HG02981 (cell line): Measurements from ENCODE around the gene ADAP1.

Experiments
- ATAC-seq: cut with Tn5 transposase; IDR thresholded peaks from one replicate; pipeline ENCODE4 v1.9.1; 2021; ENCODE audit warnings: mild to moderate bottlenecking, moderate library complexity; ENCODE audit not compliant: unreplicated experiment

ADAP1 gene

GRCh38 chr7:867406-868188 lies 86.9 kb downstream of the ADAP1 start:
- no peak for ATAC-seq

DNA sequence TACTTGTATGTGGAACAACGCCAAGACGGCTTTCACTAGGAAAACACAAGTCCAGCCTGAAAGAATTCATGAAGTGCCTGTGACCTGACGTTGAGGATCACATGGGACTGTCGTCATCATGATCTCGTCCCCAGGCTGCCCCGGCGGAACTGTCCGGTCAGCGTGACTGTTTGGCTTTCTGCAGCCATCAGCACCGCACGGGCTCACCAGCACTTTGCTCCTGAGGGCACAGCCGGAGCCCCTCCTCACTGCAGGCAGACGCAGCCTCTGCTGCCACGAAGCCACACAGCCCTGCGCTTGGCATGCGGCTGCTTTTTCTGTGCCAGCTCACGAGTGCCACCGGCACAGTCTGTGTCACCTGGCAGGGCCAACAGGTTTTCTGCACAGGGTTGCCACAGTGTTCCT lies 87.5 kb downstream of the ADAP1 start:
- ATAC-seq: no peak

DNA sequence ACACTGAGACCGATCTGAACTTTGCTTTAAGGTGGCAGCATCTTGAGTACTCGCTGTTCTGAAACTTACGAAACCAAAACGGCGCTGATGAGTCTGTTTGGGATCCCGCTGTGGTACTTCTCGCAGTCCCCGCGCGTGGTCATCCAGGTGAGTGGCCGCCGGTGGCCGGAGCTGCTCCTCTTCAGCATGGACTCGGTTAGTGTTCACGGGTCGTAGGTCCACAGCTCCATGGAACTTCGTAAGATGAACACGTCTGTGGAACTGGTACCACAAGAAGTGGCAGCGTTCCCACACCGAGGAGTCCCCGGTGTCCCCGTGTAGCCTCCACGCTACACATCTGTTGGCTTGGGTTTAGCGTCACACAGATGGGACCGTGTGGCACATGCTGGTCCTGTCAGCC lies 88.6 kb downstream of the ADAP1 start:
- no peak for ATAC-seq

DNA sequence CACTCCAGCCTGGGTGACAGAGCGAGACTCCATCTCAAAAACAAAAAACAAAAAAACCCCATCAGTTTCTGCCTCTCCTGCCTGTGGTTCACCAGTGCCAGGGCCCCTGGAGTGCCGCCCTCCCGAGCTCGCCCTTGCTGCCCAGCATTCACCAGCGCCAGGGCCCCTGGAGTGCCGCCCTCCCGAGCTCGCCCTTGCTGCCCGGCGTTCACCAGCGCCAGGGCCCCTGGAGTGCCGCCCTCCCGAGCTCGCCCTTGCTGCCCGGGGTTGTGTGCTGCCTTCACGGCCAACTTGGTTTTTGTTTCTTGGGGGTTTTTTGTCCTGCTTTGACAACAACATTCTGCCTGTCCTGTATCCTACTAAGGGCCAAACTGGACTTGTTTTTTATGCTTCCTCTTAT lies 91.4 kb downstream of the ADAP1 start:
- ATAC-seq: no peak

GRCh38 chr7:862157-862556 lies 92.3 kb downstream of the ADAP1 start:
- no peak for ATAC-seq

DNA sequence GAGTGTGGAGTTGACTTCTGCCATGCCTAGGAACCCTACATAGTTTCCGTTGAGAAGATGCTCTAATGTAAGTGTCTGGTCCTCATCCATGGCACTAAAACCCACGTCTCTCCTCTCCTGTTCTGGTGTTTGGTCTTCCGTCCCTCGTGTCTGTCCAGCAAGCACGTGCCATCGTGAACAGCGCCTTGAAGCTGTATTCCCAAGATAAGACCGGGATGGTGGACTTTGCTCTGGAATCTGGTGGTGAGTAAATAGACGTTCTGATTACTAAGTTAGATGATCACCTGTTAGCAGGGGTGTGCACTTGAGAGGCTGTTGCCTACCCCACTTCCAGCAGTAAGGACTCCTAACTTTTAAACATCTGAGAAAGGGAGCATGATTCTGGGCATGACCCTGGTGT lies 93.3 kb downstream of the ADAP1 start:
- ATAC-seq: no peak

DNA sequence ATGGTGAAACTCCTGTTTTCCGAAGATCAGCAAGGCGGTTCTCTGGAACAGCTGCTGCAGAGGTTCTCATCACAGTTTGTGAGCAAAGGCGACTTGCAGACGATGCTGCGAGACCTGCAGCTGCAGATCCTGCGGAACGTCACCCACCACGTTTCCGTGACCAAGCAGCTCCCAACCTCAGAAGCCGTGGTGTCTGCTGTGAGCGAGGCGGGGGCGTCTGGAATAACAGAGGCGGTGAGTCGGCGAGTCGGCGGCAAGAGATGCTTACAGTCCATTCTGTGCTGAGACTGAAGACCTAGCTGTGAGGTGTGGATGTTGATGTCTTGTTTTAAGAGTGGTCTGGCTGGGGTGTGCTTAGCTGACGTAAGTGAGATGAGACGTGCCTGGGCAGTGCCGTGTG lies 94.3 kb downstream of the ADAP1 start:
- ATAC-seq: no peak

GRCh38 chr7:859359-860030 lies 95.0 kb downstream of the ADAP1 start:
- ATAC-seq: no peak

DNA sequence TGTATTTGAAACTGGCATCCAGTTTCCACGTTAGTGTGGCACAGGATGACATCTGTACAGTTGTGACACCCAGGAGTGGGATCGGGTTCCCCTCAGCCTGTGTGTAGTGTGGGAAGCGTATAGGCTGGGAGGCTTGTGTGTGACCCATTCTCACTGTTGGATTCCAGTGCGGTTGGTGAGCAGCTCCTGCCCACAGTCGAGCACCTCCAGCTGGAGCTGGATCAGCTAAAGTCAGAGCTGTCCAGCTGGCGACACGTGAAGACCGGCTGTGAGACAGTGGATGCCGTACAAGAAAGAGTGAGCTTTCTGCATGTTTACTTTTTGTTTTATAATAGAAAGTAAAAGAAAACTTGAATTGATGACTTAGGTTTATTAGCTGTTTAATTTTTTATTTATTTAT lies 96.8 kb downstream of the ADAP1 start:
- no peak for ATAC-seq

DNA sequence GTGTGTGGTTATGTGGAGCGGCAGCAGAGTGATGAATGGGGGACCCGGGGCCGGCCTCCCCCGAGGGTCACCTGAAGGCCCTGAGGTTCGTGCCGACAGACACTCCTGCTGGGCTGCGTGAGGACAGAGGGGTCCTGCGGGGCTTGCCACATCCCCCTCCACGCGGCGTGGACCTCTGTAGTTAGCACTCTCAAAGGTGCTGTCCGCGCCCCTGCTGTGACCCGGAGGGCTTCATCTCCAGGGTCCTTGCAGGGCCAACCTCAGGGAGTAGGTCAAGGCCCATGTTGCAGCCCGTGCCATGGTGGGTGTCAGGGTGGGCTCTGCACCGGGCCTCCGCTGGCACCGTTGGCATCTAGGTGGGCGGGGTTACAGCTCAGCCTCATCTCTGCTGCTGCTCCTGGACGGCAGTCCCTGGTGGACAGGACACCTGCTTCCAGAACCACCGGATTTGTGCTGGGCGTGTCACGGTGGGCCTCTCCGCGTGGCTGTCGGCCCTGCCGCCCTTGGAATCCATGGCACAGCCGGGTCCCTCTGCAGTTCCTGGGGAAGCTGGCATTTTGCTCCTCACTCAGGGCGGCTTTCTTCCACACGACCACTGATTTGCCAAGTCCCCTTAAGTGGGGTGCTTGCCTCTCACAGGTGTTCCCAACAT lies 97.9 kb downstream of the ADAP1 start:
- ATAC-seq: no peak

- ATAC-seq: no peak
These were observed 98.7 kb downstream of the ADAP1 start for GRCh38 chr7:855686-856369.

DNA sequence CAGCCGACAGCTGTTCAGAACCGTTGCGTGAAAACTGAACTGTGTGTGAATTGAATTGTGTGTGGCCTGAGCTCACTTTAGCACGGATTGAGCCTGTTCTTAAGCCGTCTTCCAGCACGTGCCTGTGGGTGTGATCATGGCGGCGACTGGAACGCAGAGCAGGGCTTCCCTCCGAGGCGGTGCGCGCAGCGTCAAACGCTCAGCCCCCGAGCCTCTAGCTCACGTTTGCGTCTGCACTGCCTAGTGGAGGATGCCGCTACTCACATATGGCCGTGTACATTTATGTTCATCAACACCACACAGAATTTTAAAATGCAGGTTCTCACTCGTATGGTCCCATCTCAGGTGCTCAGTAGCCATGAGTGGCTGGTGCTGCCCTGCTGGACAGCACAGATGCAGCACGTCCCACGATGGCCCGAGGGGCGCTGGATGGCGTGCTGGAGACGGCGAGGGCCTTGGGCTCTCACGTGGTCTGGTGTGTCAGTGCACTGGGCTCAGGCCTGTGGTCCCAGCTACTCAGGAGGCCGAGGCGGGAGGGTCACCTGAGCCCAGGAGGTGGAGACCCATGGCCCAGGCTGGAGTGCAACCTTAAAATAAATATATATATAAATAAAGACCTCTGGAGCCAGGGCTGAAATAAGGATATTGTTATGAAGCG lies 100.2 kb downstream of the ADAP1 start:
- no peak for ATAC-seq

DNA sequence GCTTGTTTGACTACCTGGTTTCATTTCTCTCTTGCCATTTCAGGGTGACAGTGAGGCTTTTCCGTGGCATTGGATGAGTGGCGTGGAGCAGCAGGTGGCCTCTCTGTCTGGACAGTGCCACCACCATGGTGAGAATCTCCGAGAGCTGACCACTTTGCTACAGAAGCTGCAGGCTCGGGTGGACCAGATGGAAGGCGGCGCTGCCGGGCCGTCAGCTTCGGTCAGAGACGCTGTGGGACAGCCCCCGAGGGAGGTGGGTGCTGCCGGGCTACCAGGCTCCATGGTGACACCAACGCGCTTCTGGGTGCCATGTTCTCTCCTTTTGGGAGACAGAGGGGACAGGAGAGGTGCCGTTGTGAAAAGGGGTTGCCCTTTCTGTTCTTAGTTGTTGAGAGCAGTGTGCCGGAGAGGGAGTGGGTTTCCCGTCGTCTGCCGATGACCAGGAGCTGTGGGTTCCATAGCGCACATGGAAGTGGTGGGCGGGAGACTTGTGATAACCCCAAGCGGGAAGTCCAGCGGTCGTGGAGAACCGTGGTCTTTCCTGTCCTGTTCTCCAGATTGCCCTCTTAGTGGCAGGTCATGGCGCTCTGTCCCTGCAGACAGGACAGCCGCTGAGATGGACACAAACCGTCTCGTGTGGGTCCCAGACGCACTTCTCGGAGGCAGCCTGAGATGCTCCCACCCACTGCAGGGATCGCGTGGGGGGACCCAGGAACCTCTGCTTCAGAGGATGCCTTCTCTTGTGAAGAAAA lies 100.9 kb downstream of the ADAP1 start:
- no peak for ATAC-seq

DNA sequence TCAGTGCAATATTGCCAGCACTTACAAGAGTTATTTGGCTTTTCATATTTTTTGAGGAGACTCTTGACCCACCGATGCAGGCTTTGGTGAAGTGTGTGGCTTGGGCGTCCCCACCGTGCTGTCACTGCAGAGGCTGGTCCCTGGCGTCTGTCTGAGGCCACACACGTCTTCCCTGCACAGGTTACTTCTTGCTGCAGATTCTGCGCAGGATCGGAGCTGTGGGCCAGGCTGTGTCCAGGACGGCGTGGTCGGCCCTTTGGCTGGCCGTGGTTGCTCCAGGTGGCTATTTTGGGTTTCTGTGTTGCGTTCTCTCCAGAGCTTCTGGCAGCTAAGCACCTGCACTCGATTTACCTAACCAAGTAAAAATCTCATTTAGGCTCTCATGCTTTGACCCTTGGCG lies 103.3 kb downstream of the ADAP1 start:
- ATAC-seq: no peak

DNA sequence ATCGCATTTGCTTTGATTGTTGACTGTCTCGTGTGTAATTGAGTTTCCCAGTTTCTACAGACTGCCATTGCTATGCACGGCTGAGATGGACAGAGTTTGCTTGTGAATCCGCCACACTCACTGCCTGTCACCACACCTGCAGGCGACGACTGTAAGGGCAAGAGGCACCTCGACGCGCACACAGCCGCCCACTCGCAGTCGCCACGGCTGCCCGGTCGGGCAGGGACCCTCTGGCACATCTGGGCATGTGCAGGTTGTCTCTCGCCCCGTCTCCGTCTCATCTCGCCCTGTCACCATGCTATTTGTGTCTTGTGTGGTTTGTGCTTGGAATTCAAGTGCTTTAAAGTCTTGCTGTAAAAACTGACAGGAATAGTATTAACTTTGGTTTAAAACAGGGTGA lies 104.7 kb downstream of the ADAP1 start:
- ATAC-seq: no peak

DNA sequence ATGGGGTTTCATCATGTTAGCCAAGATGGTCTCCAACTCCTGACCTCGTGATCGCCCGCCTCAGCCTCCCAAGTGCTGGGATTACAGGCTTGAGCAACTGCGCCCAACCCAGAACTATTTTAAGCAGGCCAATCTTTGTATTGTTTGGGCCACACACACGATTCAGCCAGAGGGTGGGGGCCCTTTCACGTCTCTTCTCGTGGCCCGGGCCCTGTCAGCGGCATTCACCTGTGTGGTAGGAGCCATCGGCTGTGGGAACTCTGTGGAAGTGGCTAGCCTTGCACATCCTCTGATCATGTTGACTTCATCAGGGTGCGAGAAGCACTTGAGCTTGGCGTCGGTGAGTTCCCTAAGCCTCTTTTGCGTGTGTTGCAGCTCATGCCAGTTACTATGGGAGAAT lies 105.3 kb downstream of the ADAP1 start:
- no peak for ATAC-seq
